Epithelial cell of prostate (primary cell): ENCODE results near the gene PTBP3.
"Not testable (repeated sequence)": the region's sequence is repeated elsewhere in the genome, so short reads cannot be mapped to it uniquely, and the experiment has no call there.

Experiments used
- DNase-seq: peaks from one replicate; pipeline ENCODE4 v3.0.0-alpha.2; 2011; ENCODE audit warnings: low read depth, low spot score
- H3K27ac ChIP-seq: fragments of 450-650 bp; 2 replicates; pipeline ENCODE4 v1.5.1; 2017; ENCODE audit warnings: mild to moderate bottlenecking

The PTBP3 gene

DNA sequence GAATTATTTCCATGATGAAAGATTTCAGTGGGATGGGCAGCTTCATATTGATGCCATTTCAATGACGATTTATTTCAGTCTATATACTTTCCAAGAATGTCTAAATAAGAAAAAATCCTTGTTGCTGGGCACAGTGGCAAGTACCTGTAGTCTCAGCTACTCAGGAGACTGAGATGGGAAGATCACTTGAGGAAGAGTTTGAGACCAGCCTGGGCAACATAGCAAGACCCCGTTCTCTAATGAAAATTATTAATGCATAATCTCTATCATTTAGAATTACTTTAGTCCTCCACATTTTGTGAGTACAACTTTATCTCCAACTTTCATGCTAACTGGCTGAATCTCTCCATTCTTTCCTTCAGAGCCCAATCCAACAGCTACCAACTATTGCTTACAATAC is 52.5 kb downstream of the PTBP3 start:
- no peak overlapping the region for H3K27ac ChIP-seq
- no peak for DNase-seq

- H3K27ac ChIP-seq = no peak overlapping the region
- DNase-seq = no peak
These were observed 53.9 kb downstream of the PTBP3 start for GRCh38 chr9:112279501-112279900.

DNA sequence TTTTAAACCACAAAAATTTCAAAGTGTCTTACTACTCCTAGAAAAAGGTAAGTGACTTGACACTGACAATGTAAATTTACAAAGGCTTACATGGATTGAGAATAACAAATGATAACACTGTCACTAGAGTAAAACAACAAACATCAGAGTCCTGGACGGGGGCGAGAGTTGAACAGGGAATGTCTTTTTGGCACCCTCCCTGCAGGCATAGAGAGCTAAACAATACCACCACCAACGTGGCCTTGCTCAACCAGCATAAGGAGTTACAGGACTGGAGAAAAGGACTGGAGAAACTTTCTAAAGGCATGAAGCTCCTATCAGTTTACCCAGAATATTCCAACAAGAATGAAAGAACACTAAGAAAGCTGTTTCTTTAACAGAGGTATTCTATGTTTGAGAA is 55.3 kb downstream of the PTBP3 start:
- no peak for DNase-seq
- no peak overlapping the region for H3K27ac ChIP-seq

GRCh38 chr9:112274600-112274999 is 58.8 kb downstream of the PTBP3 start:
- no peak overlapping the region for H3K27ac ChIP-seq
- DNase-seq = no peak

- H3K27ac ChIP-seq = no peak overlapping the region
- no peak for DNase-seq
These were observed 59.5 kb downstream of the PTBP3 start for GRCh38 chr9:112273876-112274275.

DNA sequence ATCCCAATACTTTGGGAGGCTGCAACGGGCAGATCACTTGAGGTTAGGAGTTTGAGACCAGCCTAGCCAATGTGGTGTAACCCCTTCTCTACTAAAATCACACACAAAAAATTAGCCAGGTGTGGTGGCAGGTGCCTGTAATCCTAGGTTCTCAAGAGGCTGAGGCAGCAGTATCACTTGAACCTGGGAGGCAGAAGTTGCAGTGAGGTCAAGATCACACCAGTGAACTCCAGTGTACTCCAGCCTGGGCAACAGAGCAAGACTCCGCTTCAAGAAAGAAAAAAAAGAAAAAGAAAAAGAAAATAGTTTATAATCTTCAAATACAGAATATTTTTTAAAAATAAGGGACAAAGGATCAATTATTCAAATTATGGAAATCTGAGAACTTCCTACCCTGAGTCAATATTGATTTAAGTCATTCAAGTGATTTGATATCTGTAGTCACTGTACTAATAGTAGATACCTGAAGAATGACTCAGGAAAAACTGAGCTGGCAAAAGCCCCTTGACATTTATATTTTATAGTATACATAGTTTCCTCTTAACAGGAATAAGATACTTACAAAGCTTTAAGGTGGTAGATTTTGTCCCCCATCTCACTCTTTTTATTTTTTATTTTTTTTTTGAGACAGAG is 61.8 kb downstream of the PTBP3 start:
- no peak for DNase-seq
- H3K27ac ChIP-seq = peak overlapping the region; percentile 8

DNA sequence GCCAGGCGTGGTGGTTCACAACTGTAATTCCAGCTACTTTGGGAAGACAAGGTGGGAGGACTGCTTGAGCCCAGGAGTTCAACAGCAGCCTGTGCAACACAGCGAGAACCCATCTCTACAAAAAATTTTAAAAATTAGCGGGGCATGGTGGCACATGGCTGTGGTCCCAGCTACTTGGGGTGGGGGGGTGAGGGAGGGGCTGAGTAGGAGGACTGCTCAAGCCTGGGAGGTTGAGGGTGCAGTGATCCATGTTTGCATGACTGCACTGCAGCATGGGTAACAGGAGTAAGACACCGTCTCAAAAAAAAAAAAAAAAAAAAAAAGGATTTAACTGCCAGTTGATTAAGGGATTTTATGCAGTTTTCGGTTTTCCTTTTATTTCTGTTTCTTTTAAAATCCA is 65.0 kb downstream of the PTBP3 start:
- no peak for DNase-seq

DNA sequence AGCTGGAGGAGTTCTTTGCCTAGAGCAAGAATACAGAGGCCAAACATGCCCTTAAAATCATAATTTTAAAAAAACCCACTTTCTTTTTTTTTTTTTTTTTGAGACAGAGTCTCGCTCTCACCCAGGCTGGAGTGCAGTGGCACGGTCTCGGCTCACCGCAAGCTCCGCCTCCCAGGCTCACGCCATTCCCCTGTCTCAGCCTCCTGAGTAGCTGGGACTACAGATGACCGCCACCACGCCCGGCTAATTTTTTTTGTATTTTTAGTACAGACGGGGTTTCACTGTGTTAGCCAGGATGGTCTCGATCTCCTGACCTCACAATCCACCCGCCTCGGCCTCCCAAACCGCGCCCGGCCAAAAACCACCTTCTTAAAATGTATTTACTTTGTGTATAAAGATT is 66.3 kb downstream of the PTBP3 start:
- not testable (repeated sequence) for DNase-seq, H3K27ac ChIP-seq

More for the DNA sequence above, 65.0 kb downstream of the PTBP3 start:
- H3K27ac ChIP-seq = no peak overlapping the region

- H3K27ac ChIP-seq = no peak overlapping the region
- no peak for DNase-seq
These were observed 68.0 kb downstream of the PTBP3 start for GRCh38 chr9:112265391-112265790.

GRCh38 chr9:112262577-112262976 is 70.8 kb downstream of the PTBP3 start:
- no peak for DNase-seq

DNA sequence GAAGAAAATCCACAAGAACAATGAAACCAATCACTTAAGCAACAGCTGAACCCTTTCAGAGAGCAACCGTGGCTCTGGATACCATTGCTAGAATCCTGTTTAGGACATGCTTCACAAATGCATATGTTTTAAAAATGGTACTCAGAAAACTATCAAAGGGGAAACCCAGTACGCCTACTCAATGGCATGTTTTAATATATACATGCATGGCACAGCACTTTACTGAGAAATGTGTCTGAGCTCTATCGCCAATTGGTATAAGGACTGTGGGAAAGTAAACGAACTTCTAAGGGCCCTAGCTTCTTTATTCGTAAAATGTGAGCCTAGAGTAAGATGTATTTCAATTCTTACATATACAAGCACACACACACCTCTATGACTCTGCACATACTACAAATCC is 72.3 kb downstream of the PTBP3 start:
- H3K27ac ChIP-seq = no peak overlapping the region
- no peak for DNase-seq

More at GRCh38 chr9:112262577-112262976, 70.8 kb downstream of the PTBP3 start:
- no peak overlapping the region for H3K27ac ChIP-seq

DNA sequence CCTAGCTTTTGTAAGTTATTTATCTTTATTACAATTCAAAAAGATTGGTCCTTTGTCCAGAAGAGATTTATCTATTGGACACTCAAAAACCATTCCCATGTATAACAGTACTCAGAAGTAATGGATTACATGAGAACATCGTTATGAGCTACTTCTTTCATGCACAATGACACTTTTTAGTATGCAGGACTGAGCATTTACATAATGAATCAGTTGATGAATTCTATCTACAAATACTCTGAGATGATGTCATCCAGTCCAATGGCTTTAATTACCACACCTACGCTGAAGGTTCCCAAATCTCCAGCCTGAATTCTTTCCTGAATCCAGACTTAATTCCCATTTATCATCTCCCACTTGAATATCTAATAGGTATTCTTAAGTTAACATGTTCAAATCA is 75.3 kb downstream of the PTBP3 start:
- no peak for DNase-seq
- no peak overlapping the region for H3K27ac ChIP-seq

DNA sequence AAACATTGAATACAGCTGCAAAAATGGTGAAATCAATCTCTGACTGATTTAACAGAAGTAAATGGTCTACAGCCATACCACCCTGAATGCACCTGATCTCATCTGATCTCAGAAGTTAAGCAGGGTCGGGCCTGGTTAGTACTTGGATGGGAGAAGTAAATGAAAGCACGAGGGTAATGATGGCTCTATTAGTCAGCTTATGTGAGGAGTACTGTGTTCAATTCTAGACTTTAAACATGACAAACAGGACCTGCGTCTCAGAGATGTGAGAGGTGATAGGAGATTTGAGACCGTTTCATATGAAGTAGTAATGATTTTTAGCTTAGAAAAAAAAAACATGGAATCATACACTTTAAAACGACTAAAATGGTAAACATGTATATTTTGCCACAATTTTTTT is 81.2 kb downstream of the PTBP3 start:
- H3K27ac ChIP-seq = peak overlapping the region; percentile 93
- no peak for DNase-seq

DNA sequence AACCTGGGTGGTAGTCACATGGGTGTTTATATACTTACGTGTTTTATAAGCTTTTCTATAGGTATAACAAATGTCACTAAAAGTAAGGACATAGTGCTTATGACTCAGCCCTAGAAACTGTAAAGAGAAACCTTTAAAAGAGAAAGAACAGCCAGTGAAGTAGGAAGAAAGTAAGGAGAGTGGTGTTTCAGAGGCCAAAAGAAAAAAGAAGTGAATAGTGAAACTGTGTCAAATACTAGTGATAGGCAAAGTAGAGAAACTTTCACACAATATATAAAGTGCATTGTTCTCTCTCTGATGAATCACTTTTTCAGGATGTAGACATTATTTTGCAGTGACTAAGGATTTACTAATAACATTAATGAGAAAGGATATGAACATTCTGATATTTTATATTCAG is 84.1 kb downstream of the PTBP3 start:
- peak; percentile 37 for DNase-seq
- H3K27ac ChIP-seq = peak overlapping the region; percentile 93

DNA sequence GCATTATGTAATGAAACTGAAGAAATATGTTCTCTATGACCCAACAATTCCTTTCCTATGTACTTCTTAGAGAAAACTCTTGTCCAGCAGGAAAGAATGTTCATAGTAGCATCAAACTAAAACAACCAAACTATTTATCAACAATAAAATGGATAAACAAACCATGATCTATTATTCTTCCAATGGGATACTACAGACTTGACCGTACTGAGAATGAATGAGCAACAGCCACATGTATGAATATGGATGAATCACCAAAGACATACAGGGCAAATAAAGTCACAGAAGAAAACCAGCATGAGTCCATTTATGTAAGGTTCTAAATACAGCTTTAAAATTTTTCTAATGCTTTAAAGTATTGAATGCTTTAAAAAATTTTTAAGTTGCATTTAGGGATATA is 84.7 kb downstream of the PTBP3 start:
- DNase-seq = peak; percentile 41
- H3K27ac ChIP-seq = peak overlapping the region; percentile 93

GRCh38 chr9:112247090-112247489 is 86.3 kb downstream of the PTBP3 start:
- no peak overlapping the region for H3K27ac ChIP-seq
- DNase-seq = no peak

- H3K27ac ChIP-seq = no peak overlapping the region
- no peak for DNase-seq
These were observed 88.3 kb downstream of the PTBP3 start for GRCh38 chr9:112245126-112245525.

GRCh38 chr9:112242147-112242804 is 91.1 kb downstream of the PTBP3 start:
- no peak for DNase-seq

DNA sequence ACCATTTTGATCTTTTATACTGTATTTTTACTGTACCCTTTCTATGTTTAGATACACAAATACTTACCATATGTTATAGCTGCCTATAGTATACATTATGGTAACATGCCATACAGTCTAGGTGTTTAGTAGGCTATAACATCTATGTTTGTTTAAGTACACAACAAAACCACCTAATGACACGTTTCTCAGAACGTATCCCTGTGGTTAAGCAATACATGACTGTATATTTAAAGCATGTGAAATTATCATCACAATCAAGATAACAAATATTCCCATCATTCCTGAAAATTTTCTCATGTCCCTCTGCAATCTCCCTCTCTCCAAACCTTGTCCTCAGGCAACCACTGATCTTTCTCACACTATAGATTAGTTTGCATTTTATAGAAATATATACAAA is 91.9 kb downstream of the PTBP3 start:
- no peak overlapping the region for H3K27ac ChIP-seq
- DNase-seq = no peak

More at GRCh38 chr9:112242147-112242804, 91.1 kb downstream of the PTBP3 start:
- no peak overlapping the region for H3K27ac ChIP-seq

DNA sequence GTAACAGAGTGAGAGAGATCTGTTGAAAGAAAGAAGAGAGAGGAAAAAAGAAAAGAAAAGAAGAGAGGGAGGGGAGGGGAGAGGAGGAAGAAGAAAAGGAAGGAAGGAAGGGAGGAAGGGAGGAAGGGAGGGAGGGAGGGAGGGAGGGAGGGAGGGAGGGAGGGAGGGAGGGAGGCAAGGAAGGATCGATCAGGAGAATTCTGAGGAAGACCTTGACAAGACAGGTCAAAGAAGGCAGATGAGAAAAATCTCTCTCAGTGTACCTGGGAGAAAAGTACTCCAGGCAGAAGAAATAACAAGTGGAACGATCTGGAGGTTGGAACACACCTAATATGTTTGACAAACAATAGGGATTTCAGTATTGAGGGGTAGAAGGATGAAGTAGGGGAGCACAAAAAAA is 93.7 kb downstream of the PTBP3 start:
- no peak for DNase-seq
- H3K27ac ChIP-seq = no peak overlapping the region

GRCh38 chr9:112239284-112239683 is 94.1 kb downstream of the PTBP3 start:
- H3K27ac ChIP-seq = no peak overlapping the region
- no peak for DNase-seq

DNA sequence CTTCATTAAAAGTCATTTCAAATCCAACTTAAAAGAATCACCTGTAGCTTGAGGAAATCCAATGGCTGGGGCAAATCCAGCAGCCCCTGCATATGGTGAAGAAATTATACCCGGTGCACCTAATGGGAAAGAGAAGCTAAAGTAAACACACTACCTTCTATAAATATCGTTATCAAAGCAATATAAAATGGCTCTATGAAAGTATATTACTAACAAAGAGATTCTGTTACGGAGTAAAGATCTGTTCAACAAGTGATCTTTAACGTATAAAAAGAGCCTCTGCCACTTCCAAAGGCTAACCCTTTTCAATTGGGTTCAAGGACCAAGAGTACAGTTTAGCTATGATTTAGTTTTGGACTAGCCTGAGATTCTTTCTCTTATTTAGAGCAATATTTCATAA is 98.6 kb downstream of the PTBP3 start:
- peak overlapping the region; percentile 38 for H3K27ac ChIP-seq
- DNase-seq = no peak
